Neutrophil (primary cell): ENCODE data around the gene SCN8A.

Experiments used
- H3K27ac ChIP-seq: fragments of 200-600 bp; sonication (generic); 2 replicates; pipeline ENCODE4 v1.5.1; 2016; ENCODE audit warnings: mild to moderate bottlenecking, moderate library complexity
- H3K27me3 ChIP-seq: fragments of 200-600 bp; sonication (generic); 2 replicates; pipeline ENCODE4 v1.6.0; 2016; ENCODE audit warnings: mild to moderate bottlenecking
- H3K36me3 ChIP-seq: fragments of 200-600 bp; sonication (generic); 2 replicates; pipeline ENCODE4 v1.5.1; 2017
- H3K4me1 ChIP-seq, 2 experiments: fragments of 200-600 bp in 1 of 2; sonication (generic) in 1 of 2; 1 replicate in 1 of 2; 2 replicates in 1 of 2; pipeline versions ENCODE4 v1.5.1 to v1.6.1; 2013 to 2016; ENCODE audit warnings: low read depth in 1 of 2, low read length in 1 of 2, mild to moderate bottlenecking in 1 of 2, moderate library complexity in 1 of 2; ENCODE audit not compliant: control insufficient read depth in 1 of 2, insufficient read depth in 1 of 2
- H3K4me3 ChIP-seq, 2 experiments: fragments of 200-600 bp in 1 of 2; sonication (generic) in 1 of 2; 1 replicate in 1 of 2; 2 replicates in 1 of 2; pipeline ENCODE4 v1.5.1; 2013 to 2016; ENCODE audit warnings: low read depth in 1 of 2, low read length in 1 of 2, mild to moderate bottlenecking in 1 of 2, moderate library complexity in 1 of 2
- H3K9me3 ChIP-seq: fragments of 200-600 bp; sonication (generic); 2 replicates; pipeline ENCODE4 v1.5.1; 2016
- CTCF ChIP-seq: fragments of 200-600 bp; sonication (generic); IDR thresholded peaks from 2 replicates; pipeline ENCODE4 v1.5.1; 2016; ENCODE audit warnings: antibody characterized with exemption

SCN8A gene

GRCh38 chr12:51675071-51675803, 84.2 kb downstream of the SCN8A start:
- Histone ChIP-seq H3K4me3 (no peak overlapping the region), H3K36me3 (no peaks in the 10 kb centered on the region), H3K9me3 (no peaks in the 10 kb centered on the region), H3K27ac (no peak overlapping the region), H3K4me1 (peaks cover 0 to 5% of the 10 kb centered on the region in 2 experiments), H3K27me3 (peaks cover 16% of the 10 kb centered on the region)
- no peak for TF ChIP-seq CTCF

GRCh38 chr12:51676875-51677274, 85.8 kb downstream of the SCN8A start:
- H3K36me3 ChIP-seq, result no peaks in the 10 kb centered on the region
- H3K9me3 ChIP-seq, result no peaks in the 10 kb centered on the region
- no peak overlapping the region for H3K27ac ChIP-seq
- peaks cover 0 to 5% of the 10 kb centered on the region in 2 experiments for H3K4me1 ChIP-seq
- H3K27me3 ChIP-seq, result peaks cover 16% of the 10 kb centered on the region
- TF ChIP-seq CTCF, result no peak
- no peak overlapping the region for H3K4me3 ChIP-seq

- Histone ChIP-seq H3K27ac (no peak overlapping the region), H3K36me3 (no peaks in the 10 kb centered on the region), H3K4me3 (no peak overlapping the region), H3K4me1 (peaks cover 0 to 5% of the 10 kb centered on the region in 2 experiments), H3K27me3 (peaks cover 16% of the 10 kb centered on the region), H3K9me3 (no peaks in the 10 kb centered on the region)
- no peak for TF ChIP-seq CTCF
Measured at GRCh38 chr12:51677284-51677968, 86.4 kb downstream of the SCN8A start.

GRCh38 chr12:51678086-51678724, 87.2 kb downstream of the SCN8A start:
- no peak for TF ChIP-seq CTCF
- Histone ChIP-seq H3K27me3 (peaks cover 10% of the 10 kb centered on the region), H3K27ac (no peak overlapping the region), H3K4me1 (peaks cover 0 to 5% of the 10 kb centered on the region in 2 experiments), H3K4me3 (no peak overlapping the region), H3K36me3 (no peaks in the 10 kb centered on the region), H3K9me3 (no peaks in the 10 kb centered on the region)

GRCh38 chr12:51682981-51683380, 91.9 kb downstream of the SCN8A start:
- H3K27me3 ChIP-seq, result no peaks in the 10 kb centered on the region
- no peak for TF ChIP-seq CTCF
- no peak overlapping the region for H3K4me3 ChIP-seq
- peaks cover 35 to 49% of the 10 kb centered on the region in 2 experiments for H3K4me1 ChIP-seq
- H3K36me3 ChIP-seq, result no peaks in the 10 kb centered on the region
- H3K27ac ChIP-seq, result no peak overlapping the region
- H3K9me3 ChIP-seq, result no peaks in the 10 kb centered on the region
